ENCODE results near the gene SDHD. TPM values are rescaled to one million over a fixed set of nuclear protein-coding genes. Genes with fewer than 3 reads are reported as not detected.

SDHD gene
- total and polyA plus RNA-seq, 2 donors (not counting 1 experiment from before 2014, with no cell fraction given), result 148 to 186 TPM

DNA sequence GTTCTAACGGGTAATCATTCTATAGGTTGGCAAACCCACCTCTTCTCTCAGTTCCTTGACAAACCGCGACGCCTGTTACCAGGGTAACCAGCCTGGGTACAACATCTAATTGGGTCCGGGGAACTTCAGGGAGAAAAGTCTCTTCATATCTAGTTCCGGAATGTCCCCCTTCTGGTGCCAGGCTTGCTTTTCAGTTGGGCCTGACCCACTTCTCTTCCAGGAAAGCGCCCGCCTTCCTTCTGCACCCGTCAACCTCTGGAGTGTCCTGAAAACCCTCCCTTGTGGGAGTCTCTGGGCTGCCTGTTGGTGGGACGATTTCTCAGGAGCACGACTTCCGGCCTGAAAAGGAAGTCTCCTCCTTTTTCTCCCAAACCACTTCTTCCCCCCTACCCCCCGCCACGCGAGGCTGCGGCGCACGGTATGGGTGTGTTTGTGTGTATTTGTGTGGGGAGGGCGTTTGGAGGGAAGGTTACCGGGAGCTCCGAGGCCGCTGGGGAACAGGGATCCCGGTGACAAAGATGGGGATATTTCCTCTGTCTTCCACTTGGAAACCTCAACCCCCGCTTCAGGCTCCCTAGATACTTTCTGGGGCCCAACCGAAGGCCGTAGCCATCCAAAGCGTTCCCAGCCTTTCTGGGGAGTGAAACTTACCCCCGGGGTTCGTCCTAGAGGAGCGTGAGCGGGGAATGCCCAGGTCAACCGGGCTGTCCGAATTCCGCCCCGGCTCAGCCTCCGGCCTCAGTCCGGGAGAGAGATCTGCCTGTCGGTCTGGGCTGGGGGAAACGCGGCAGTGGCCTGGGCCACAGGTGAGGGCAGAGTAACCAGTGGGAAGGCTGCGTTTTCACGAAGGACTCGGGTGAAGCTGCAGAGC is 12.5 kb upstream of the SDHD start, which contains the start of the genes NKAPD1 and PIH1D2:
NKAPD1 (plus strand) TSS at position 359 of the 871 bp plus-strand sequence. CDS start 1,276 bp downstream, outside the sequence.
PIH1D2 (minus strand) TSS at position 77 of the 871 bp plus-strand sequence. CDS start 843 bp downstream, outside the sequence.
- Histone ChIP-seq H3K79me2 (ENCODE audit: control insufficient read depth, insufficient read depth, low read length) (peaks cover 15% of the 10 kb centered on the region), H3K4me2 (ENCODE audit: extremely low read depth, insufficient read depth, low read length) (peak within 1 kb of the TSS; percentile 95), H3K4me3 (replicated peaks in 1 of 4; ENCODE audit: control extremely low read depth in 1 of 4, insufficient read depth in 1 of 4, low read depth in 3 of 4, low read length in 4 of 4) (peak within 1 kb of the TSS; percentile 85 to 96 (median 92)), H3K4me1 (ENCODE audit: control insufficient read depth, extremely low read depth, insufficient read depth, low read length) (no peaks in the 10 kb centered on the region), H3K9me3 (ENCODE audit: control insufficient read depth, insufficient read depth, low read depth, low read length) (no peaks in the 10 kb centered on the region), H4K20me1 (ENCODE audit: control insufficient read depth, extremely low read depth, insufficient read depth, low read length) (no peaks in the 10 kb centered on the region), H3K36me3 (ENCODE audit: control insufficient read depth, insufficient read depth, low read length) (peaks cover 3% of the 10 kb centered on the region), H3K9ac (ENCODE audit: insufficient read depth, low read length) (peak within 1 kb of the TSS; percentile 84), H3K27me3 (ENCODE audit: control insufficient read depth, insufficient read depth, low read length) (no peaks in the 10 kb centered on the region), H2AFZ (ENCODE audit: low read length) (peak within 1 kb of the TSS; percentile 81), H3K27ac (ENCODE audit: insufficient read depth, low read length) (peak within 1 kb of the TSS; percentile 90)
- TF ChIP-seq, protein P1, sequence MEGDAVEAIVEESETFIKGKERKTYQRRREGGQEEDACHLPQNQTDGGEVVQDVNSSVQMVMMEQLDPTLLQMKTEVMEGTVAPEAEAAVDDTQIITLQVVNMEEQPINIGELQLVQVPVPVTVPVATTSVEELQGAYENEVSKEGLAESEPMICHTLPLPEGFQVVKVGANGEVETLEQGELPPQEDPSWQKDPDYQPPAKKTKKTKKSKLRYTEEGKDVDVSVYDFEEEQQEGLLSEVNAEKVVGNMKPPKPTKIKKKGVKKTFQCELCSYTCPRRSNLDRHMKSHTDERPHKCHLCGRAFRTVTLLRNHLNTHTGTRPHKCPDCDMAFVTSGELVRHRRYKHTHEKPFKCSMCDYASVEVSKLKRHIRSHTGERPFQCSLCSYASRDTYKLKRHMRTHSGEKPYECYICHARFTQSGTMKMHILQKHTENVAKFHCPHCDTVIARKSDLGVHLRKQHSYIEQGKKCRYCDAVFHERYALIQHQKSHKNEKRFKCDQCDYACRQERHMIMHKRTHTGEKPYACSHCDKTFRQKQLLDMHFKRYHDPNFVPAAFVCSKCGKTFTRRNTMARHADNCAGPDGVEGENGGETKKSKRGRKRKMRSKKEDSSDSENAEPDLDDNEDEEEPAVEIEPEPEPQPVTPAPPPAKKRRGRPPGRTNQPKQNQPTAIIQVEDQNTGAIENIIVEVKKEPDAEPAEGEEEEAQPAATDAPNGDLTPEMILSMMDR (conservative IDR thresholded peaks at IDR 0.05 in 1 of 2, IDR thresholded peaks at IDR 0.05 in 1 of 2; ENCODE audit: low read depth in 1 of 2, low read length in 2 of 2), result peak in 1 of 2 donors; percentile 4
- no peak for TF ChIP-seq EZH2 (IDR thresholded peaks at IDR 0.05; ENCODE audit: low read length, missing control alignments)
- peak; percentile 86 to 94 for DNase-seq (ENCODE audit: low read depth in 2 of 2)

DNA sequence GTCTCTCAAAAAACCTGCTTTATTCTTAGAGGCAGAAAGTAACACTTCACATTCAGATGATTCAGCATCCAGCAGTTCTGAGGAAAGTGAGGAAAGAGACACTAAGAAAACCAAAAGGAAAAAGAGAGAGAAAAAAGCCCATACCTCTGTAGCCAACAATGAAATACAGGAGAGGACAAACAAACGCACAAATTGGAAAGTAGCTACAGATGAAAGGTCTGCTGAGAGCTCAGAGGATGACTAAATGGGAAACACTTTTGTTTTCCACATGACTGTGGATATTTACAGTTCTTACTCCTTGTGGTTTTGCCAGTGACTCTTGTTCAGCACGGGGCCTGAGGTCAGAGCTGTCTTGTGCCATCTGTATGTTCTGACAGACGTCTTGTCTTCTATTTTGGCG is 3.9 kb upstream of the SDHD start:
- Histone ChIP-seq H2AFZ (ENCODE audit: low read length) (no peak overlapping the region), H4K20me1 (ENCODE audit: control insufficient read depth, extremely low read depth, insufficient read depth, low read length) (no peaks in the 10 kb centered on the region), H3K27ac (ENCODE audit: insufficient read depth, low read length) (peak overlapping the region; percentile 48), H3K79me2 (ENCODE audit: control insufficient read depth, insufficient read depth, low read length) (peaks cover 27% of the 10 kb centered on the region), H3K9ac (ENCODE audit: insufficient read depth, low read length) (no peak overlapping the region), H3K4me3 (replicated peaks in 1 of 4; ENCODE audit: control extremely low read depth in 1 of 4, insufficient read depth in 1 of 4, low read depth in 3 of 4, low read length in 4 of 4) (no peak overlapping the region), H3K9me3 (ENCODE audit: control insufficient read depth, insufficient read depth, low read depth, low read length) (no peaks in the 10 kb centered on the region), H3K36me3 (ENCODE audit: control insufficient read depth, insufficient read depth, low read length) (peaks cover 6% of the 10 kb centered on the region), H3K4me2 (ENCODE audit: extremely low read depth, insufficient read depth, low read length) (no peak overlapping the region), H3K27me3 (ENCODE audit: control insufficient read depth, insufficient read depth, low read length) (no peaks in the 10 kb centered on the region), H3K4me1 (ENCODE audit: control insufficient read depth, extremely low read depth, insufficient read depth, low read length) (no peaks in the 10 kb centered on the region)
- peak; percentile 53 to 54 for DNase-seq (ENCODE audit: low read depth in 2 of 2)
- TF ChIP-seq EZH2 (IDR thresholded peaks at IDR 0.05; ENCODE audit: low read length, missing control alignments), result no peak
- TF ChIP-seq, protein P1 (conservative IDR thresholded peaks at IDR 0.05 in 1 of 2, IDR thresholded peaks at IDR 0.05 in 1 of 2; ENCODE audit: low read depth in 1 of 2, low read length in 2 of 2), result no peak

DNA sequence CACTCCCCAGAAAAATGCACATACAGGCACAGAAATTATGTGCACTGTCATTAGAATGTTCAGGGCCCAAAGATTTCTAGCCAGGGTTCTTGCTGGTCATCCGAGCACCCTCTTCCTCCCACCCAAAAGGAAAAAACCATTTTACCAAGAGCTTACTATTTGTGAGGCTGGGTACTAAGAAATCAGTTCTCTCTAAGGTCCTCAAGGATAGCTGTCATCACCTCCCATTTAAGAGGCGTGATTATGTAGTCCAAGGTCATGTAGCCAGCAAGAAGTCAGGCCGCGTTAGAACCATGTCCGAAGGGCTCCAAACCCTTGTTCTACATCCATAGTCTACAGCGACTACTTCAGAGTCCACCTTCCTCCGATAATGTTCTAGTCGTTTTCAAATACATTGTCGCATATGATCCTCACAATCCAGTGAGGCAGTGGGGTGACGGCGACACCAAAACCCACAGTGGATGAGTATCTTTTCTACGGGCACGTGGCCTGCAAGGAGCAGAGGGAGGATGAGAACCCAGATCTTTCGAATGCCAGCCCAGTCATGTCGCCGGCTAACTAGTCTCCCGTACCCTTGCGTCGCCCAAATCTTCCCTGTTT is 751 bp upstream of the SDHD start:
- H3K4me1 ChIP-seq (ENCODE audit: control insufficient read depth, extremely low read depth, insufficient read depth, low read length), result no peaks in the 10 kb centered on the region
- H3K4me2 ChIP-seq (ENCODE audit: extremely low read depth, insufficient read depth, low read length), result peak overlapping the region; percentile 84
- no peaks in the 10 kb centered on the region for H3K27me3 ChIP-seq (ENCODE audit: control insufficient read depth, insufficient read depth, low read length)
- DNase-seq (ENCODE audit: low read depth in 2 of 2), result peak; percentile 27 to 36
- TF ChIP-seq EZH2 (IDR thresholded peaks at IDR 0.05; ENCODE audit: low read length, missing control alignments), result no peak
- TF ChIP-seq, protein P1 (conservative IDR thresholded peaks at IDR 0.05 in 1 of 2, IDR thresholded peaks at IDR 0.05 in 1 of 2; ENCODE audit: low read depth in 1 of 2, low read length in 2 of 2), result no peak
- no peaks in the 10 kb centered on the region for H3K9me3 ChIP-seq (ENCODE audit: control insufficient read depth, insufficient read depth, low read depth, low read length)
- peak overlapping the region; percentile 84 to 100 (median 95) for H3K4me3 ChIP-seq (replicated peaks in 1 of 4; ENCODE audit: control extremely low read depth in 1 of 4, insufficient read depth in 1 of 4, low read depth in 3 of 4, low read length in 4 of 4)
- peaks cover 35% of the 10 kb centered on the region for H3K79me2 ChIP-seq (ENCODE audit: control insufficient read depth, insufficient read depth, low read length)
- H2AFZ ChIP-seq (ENCODE audit: low read length), result peak overlapping the region; percentile 88
- H3K36me3 ChIP-seq (ENCODE audit: control insufficient read depth, insufficient read depth, low read length), result peaks cover 6% of the 10 kb centered on the region
- peak overlapping the region; percentile 73 for H3K27ac ChIP-seq (ENCODE audit: insufficient read depth, low read length)
- peak overlapping the region; percentile 73 for H3K9ac ChIP-seq (ENCODE audit: insufficient read depth, low read length)
- H4K20me1 ChIP-seq (ENCODE audit: control insufficient read depth, extremely low read depth, insufficient read depth, low read length), result no peaks in the 10 kb centered on the region
